A549 (cell line): ENCODE measurements around the gene PTPRN2.
"Not testable (repeated sequence)": the region's sequence is repeated elsewhere in the genome, so short reads cannot be mapped to it uniquely, and the experiment has no call there.

Experiments used
- BHLHE40 ChIP-seq: IDR thresholded peaks from 2 replicates; pipeline ENCODE4 v1.6.1; 2012; ENCODE audit warnings: low read depth, low read length, inconsistent platforms
- EHMT2 ChIP-seq: fragments of 200-600 bp; sonication (generic); IDR thresholded peaks from 2 replicates; pipeline ENCODE4 v1.6.1; 2016; ENCODE audit warnings: antibody characterized with exemption, low read depth, mild to moderate bottlenecking, moderate library complexity
- HDAC2 ChIP-seq: fragments of 200-600 bp; sonication (generic); IDR thresholded peaks from 2 replicates; pipeline ENCODE4 v1.6.1; 2016
- JUNB ChIP-seq: fragments of >200 bp; sonication (Bioruptor Twin); formaldehyde crosslinking; IDR thresholded peaks from 2 replicates; pipeline ENCODE4 v1.6.1; 2016
- KDM1A ChIP-seq: fragments of 200-600 bp; sonication (generic); IDR thresholded peaks from 2 replicates; pipeline ENCODE4 v1.6.1; 2016; ENCODE audit warnings: low read depth, mild to moderate bottlenecking
- MYC ChIP-seq: IDR thresholded peaks from 2 replicates; pipeline ENCODE4 v1.6.1; 2012; ENCODE audit warnings: mild to moderate bottlenecking, inconsistent platforms, low read length, improper control_type of control experiment, borderline replicate concordance
- RAD21 ChIP-seq, 2 experiments: fragments of >200 bp in 1 of 2; sonication (Bioruptor Twin) in 1 of 2; formaldehyde crosslinking in 1 of 2; IDR thresholded peaks in 1 of 2; conservative IDR thresholded peaks in 1 of 2; 2 replicates in 1 of 2; 3 replicates in 1 of 2; pipeline ENCODE4 v1.6.1; 2012 to 2018; ENCODE audit warnings: inconsistent platforms in 1 of 2
- REST ChIP-seq: fragments of 200-600 bp; sonication (generic); IDR thresholded peaks from 2 replicates; pipeline ENCODE4 v1.6.1; 2016; ENCODE audit warnings: antibody characterized with exemption, mild to moderate bottlenecking, moderate library complexity
- ZFP36 ChIP-seq: fragments of 450-650 bp; IDR thresholded peaks from 2 replicates; pipeline ENCODE4 v1.6.1; 2014; ENCODE audit warnings: borderline replicate concordance; ENCODE audit not compliant: partially characterized antibody
- ZSCAN20 ChIP-seq: fragments of 250-450 bp; sonication (Bioruptor Pico); IDR thresholded peaks from 2 replicates; pipeline ENCODE4 v1.8.0; 2022; ENCODE audit warnings: mild to moderate bottlenecking, moderate library complexity
- TF ChIP-seq, protein P1 (sequence below): fragments of >200 bp; sonication (Bioruptor Twin); formaldehyde crosslinking; IDR thresholded peaks from 3 replicates; pipeline ENCODE4 v1.5.1; 2016
- TF ChIP-seq, protein P2 (sequence below): IDR thresholded peaks from 2 replicates; pipeline ENCODE4 v1.6.1; 2012

DNA sequence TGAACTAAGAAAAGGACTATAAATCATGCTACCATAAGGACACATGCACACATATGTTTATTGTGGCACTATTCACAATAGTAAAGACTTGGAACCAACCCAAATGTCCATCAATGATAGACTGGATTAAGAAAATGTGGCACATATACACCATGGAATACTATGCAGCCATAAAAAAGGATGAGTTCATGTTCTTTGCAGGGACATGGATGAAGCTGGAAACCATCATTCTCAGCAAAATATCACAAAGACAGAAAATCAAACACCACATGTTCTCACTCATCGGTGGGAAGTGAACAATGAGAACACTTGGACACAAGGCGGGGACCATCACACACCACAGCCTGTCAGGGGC, 922.0 kb downstream of the PTPRN2 start:
- TF ChIP-seq BHLHE40; RAD21 (conservative IDR thresholded peaks at IDR 0.05 in 1 of 2, IDR thresholded peaks at IDR 0.05 in 1 of 2); ZSCAN20; KDM1A; ZFP36; MYC; HDAC2; JUNB; REST; EHMT2: not testable (repeated sequence)
- TF ChIP-seq, protein P1, sequence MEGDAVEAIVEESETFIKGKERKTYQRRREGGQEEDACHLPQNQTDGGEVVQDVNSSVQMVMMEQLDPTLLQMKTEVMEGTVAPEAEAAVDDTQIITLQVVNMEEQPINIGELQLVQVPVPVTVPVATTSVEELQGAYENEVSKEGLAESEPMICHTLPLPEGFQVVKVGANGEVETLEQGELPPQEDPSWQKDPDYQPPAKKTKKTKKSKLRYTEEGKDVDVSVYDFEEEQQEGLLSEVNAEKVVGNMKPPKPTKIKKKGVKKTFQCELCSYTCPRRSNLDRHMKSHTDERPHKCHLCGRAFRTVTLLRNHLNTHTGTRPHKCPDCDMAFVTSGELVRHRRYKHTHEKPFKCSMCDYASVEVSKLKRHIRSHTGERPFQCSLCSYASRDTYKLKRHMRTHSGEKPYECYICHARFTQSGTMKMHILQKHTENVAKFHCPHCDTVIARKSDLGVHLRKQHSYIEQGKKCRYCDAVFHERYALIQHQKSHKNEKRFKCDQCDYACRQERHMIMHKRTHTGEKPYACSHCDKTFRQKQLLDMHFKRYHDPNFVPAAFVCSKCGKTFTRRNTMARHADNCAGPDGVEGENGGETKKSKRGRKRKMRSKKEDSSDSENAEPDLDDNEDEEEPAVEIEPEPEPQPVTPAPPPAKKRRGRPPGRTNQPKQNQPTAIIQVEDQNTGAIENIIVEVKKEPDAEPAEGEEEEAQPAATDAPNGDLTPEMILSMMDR, result not testable (repeated sequence)
- TF ChIP-seq, protein P2, sequence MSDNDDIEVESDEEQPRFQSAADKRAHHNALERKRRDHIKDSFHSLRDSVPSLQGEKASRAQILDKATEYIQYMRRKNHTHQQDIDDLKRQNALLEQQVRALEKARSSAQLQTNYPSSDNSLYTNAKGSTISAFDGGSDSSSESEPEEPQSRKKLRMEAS, result not testable (repeated sequence)
